BLaER1 treated with 17β-estradiol and CSF1 and Interleukin-3, amounts not matched to agents 10 nM and 100 nM (cell line): ENCODE results near the gene GPR139.

ENCODE experiments used
- H3K27ac ChIP-seq, 11 experiments: shearing (Covaris generic); formaldehyde crosslinking; 2 replicates each; pipeline ENCODE4 v1.8.1; 2022
- H3K27me3 ChIP-seq, 11 experiments: shearing (Covaris generic); formaldehyde crosslinking; 2 replicates each; pipeline ENCODE4 v1.8.1; 2022
- H3K36me3 ChIP-seq, 11 experiments: shearing (Covaris generic); formaldehyde crosslinking; 2 replicates each; pipeline ENCODE4 v1.8.1; 2022
- H3K4me1 ChIP-seq, 10 experiments: shearing (Covaris generic); formaldehyde crosslinking; 2 replicates each; pipeline ENCODE4 v1.8.1; 2022
- H3K4me2 ChIP-seq, 11 experiments: shearing (Covaris generic); formaldehyde crosslinking; 2 replicates each; pipeline ENCODE4 v1.8.1; 2022
- H3K4me3 ChIP-seq, 10 experiments: shearing (Covaris generic); formaldehyde crosslinking; 2 replicates each; pipeline ENCODE4 v1.8.1; 2022
- H3K9ac ChIP-seq, 11 experiments: shearing (Covaris generic); formaldehyde crosslinking; 2 replicates each; pipeline ENCODE4 v1.8.1; 2022
- H3K9me3 ChIP-seq, 11 experiments: shearing (Covaris generic); formaldehyde crosslinking; replicated peaks in 1 of 11; 2 replicates each; pipeline ENCODE4 v1.8.1; 2022
- H4K20me1 ChIP-seq, 11 experiments: shearing (Covaris generic); formaldehyde crosslinking; 2 replicates each; pipeline ENCODE4 v1.8.1; 2022
- Cebpa-rat ChIP-seq, 11 experiments: shearing (Covaris generic); IDR thresholded peaks; 2 replicates each; pipeline ENCODE4 v1.8.1; 2022

The GPR139 gene

DNA sequence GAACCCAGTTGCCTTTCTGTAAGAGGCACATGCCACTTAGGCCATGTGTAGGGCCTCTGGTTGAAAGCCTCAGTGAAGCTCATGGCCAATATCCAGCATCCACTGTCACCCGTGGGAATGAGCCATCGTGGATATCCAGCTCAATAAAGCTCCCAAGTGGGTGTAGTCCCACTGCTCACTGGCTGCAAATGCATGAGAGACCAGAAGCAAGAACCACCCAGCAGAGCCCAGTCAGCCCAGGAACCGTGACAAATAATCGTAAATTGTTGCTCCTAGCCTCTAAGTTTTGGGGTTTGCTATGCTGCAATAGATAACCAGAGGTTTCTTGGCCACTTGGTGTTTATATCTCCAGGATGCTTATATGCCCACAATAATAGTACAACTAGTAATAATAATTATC lies 33.7 kb downstream of the GPR139 start:
- Histone ChIP-seq H3K4me2 (no peak overlapping the region), H3K4me3 (no peak overlapping the region), H3K27me3 (no peaks in the 10 kb centered on the region), H3K9ac (no peak overlapping the region), H4K20me1 (no peaks in the 10 kb centered on the region), H3K9me3 (peaks cover 0 to 10% (median 7%) of the 10 kb centered on the region in 11 experiments; a peak in 6 of 22 replicates), H3K36me3 (no peaks in the 10 kb centered on the region), H3K27ac (no peak overlapping the region), H3K4me1 (no peaks in the 10 kb centered on the region)
- no peak for TF ChIP-seq Cebpa-rat (IDR thresholded peaks at IDR 0.05)

GRCh38 chr16:20029611-20030010 lies 44.1 kb downstream of the GPR139 start:
- no peak for TF ChIP-seq Cebpa-rat (IDR thresholded peaks at IDR 0.05)
- Histone ChIP-seq H3K9me3 (no peaks in the 10 kb centered on the region), H3K4me2 (no peak overlapping the region), H3K27ac (no peak overlapping the region), H4K20me1 (no peaks in the 10 kb centered on the region), H3K9ac (no peak overlapping the region), H3K27me3 (no peaks in the 10 kb centered on the region), H3K4me3 (no peak overlapping the region), H3K36me3 (no peaks in the 10 kb centered on the region), H3K4me1 (no peaks in the 10 kb centered on the region)

DNA sequence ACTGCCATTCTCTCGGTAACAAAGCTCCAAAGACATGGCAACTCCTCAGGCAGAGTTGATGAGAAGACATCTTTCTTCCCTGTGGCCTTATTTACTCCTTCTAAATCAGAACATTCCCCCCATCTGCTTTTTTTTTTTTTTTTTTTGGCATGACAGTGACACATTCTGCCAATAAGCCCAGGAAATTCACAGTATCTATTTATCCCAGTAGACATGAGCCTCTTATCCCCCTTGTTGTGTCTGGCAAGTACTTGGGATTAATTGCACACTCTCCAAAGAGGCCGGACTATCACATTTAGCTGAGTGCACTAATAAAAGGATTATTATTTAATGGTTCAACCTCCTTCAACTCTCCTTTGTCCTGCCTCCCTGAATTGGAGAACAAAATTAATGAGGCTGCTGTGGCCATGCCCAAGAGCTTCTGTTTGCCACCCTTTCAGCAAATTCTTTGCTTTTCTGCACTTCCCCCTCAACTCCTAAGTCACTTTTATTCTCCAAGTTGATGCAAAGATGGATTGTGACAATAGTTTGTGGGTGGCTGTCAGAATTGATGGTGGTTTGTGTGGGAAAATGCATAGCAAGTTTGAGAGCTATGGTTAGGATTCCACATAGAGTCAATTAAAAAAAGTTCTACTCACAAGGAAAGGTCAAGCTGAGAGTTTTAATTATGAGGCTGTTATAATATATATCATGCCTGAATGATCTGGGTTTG lies 47.2 kb downstream of the GPR139 start:
- no peaks in the 10 kb centered on the region for H3K36me3 ChIP-seq
- H3K4me3 ChIP-seq: no peak overlapping the region
- no peaks in the 10 kb centered on the region for H3K27me3 ChIP-seq
- no peaks in the 10 kb centered on the region for H4K20me1 ChIP-seq
- H3K4me2 ChIP-seq: no peak overlapping the region
- no peaks in the 10 kb centered on the region for H3K4me1 ChIP-seq
- H3K9ac ChIP-seq: no peak overlapping the region
- TF ChIP-seq Cebpa-rat (IDR thresholded peaks at IDR 0.05): no peak
- H3K9me3 ChIP-seq: no peaks in the 10 kb centered on the region
- no peak overlapping the region for H3K27ac ChIP-seq

DNA sequence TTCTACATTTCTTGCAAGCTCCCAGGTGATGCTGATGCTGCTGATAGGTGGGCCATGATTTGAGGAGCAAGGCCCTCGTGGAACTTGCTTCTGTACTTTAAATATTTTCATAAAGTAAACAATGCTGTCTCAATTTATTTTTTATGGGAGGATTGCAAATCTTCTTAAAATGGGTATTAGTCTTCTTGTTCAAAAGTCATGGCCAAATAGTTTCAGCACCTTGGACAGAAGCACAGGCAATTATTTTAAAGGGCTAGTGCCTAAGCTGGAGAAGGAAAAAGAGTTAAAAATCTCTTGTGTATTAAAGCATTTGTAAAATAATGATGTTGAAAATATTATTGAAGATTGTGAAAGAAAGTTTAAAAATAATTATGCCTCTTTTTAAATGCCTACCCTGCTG lies 50.5 kb downstream of the GPR139 start:
- no peaks in the 10 kb centered on the region for H3K4me1 ChIP-seq
- no peak overlapping the region for H3K9ac ChIP-seq
- H3K4me2 ChIP-seq: no peak overlapping the region
- H3K27ac ChIP-seq: no peak overlapping the region
- H3K27me3 ChIP-seq: no peaks in the 10 kb centered on the region
- no peaks in the 10 kb centered on the region for H3K9me3 ChIP-seq
- no peak for TF ChIP-seq Cebpa-rat (IDR thresholded peaks at IDR 0.05)
- no peaks in the 10 kb centered on the region for H3K36me3 ChIP-seq
- H4K20me1 ChIP-seq: no peaks in the 10 kb centered on the region; a peak in 1 of 22 replicates
- no peak overlapping the region for H3K4me3 ChIP-seq

- Histone ChIP-seq H3K4me3 (no peak overlapping the region), H3K4me1 (no peaks in the 10 kb centered on the region), H3K36me3 (no peaks in the 10 kb centered on the region), H4K20me1 (no peaks in the 10 kb centered on the region; a peak in 1 of 22 replicates), H3K9me3 (no peaks in the 10 kb centered on the region), H3K4me2 (no peak overlapping the region), H3K27ac (no peak overlapping the region), H3K9ac (no peak overlapping the region), H3K27me3 (no peaks in the 10 kb centered on the region)
- TF ChIP-seq Cebpa-rat (IDR thresholded peaks at IDR 0.05): peak in 1 of 11 experiments; percentile 43; a peak in 1 of 22 replicates
Measured at GRCh38 chr16:20020976-20021375, 52.7 kb downstream of the GPR139 start.

- Histone ChIP-seq H3K9ac (no peak overlapping the region), H3K27ac (no peak overlapping the region), H3K27me3 (no peaks in the 10 kb centered on the region), H3K4me1 (no peaks in the 10 kb centered on the region), H4K20me1 (no peaks in the 10 kb centered on the region; a peak in 1 of 22 replicates), H3K9me3 (no peaks in the 10 kb centered on the region), H3K4me3 (no peak overlapping the region), H3K36me3 (no peaks in the 10 kb centered on the region), H3K4me2 (no peak overlapping the region)
- no peak for TF ChIP-seq Cebpa-rat (IDR thresholded peaks at IDR 0.05)
Measured at GRCh38 chr16:20020083-20020482, 53.6 kb downstream of the GPR139 start.

- H3K27me3 ChIP-seq: no peaks in the 10 kb centered on the region
- no peaks in the 10 kb centered on the region; a peak in 1 of 22 replicates for H4K20me1 ChIP-seq
- no peaks in the 10 kb centered on the region for H3K36me3 ChIP-seq
- H3K27ac ChIP-seq: no peak overlapping the region
- no peaks in the 10 kb centered on the region for H3K4me1 ChIP-seq
- H3K9me3 ChIP-seq: no peaks in the 10 kb centered on the region
- no peak overlapping the region for H3K4me2 ChIP-seq
- H3K4me3 ChIP-seq: no peak overlapping the region
- TF ChIP-seq Cebpa-rat (IDR thresholded peaks at IDR 0.05): no peak
- H3K9ac ChIP-seq: no peak overlapping the region
Measured at GRCh38 chr16:20016234-20016633, 57.5 kb downstream of the GPR139 start.

- no peaks in the 10 kb centered on the region for H3K27me3 ChIP-seq
- no peaks in the 10 kb centered on the region for H3K9me3 ChIP-seq
- H4K20me1 ChIP-seq: no peaks in the 10 kb centered on the region
- H3K4me3 ChIP-seq: no peak overlapping the region
- H3K27ac ChIP-seq: no peak overlapping the region
- H3K4me1 ChIP-seq: no peaks in the 10 kb centered on the region
- no peak overlapping the region for H3K9ac ChIP-seq
- no peaks in the 10 kb centered on the region for H3K36me3 ChIP-seq
- H3K4me2 ChIP-seq: no peak overlapping the region
- no peak for TF ChIP-seq Cebpa-rat (IDR thresholded peaks at IDR 0.05)
Measured at GRCh38 chr16:20004931-20005330, 68.8 kb downstream of the GPR139 start.

- Histone ChIP-seq H4K20me1 (no peaks in the 10 kb centered on the region), H3K9me3 (no peaks in the 10 kb centered on the region), H3K4me2 (no peak overlapping the region), H3K4me1 (no peaks in the 10 kb centered on the region), H3K4me3 (no peak overlapping the region), H3K9ac (no peak overlapping the region), H3K27ac (no peak overlapping the region), H3K27me3 (no peaks in the 10 kb centered on the region), H3K36me3 (no peaks in the 10 kb centered on the region)
- TF ChIP-seq Cebpa-rat (IDR thresholded peaks at IDR 0.05): no peak
Measured at GRCh38 chr16:20002936-20003335, 70.8 kb downstream of the GPR139 start.

DNA sequence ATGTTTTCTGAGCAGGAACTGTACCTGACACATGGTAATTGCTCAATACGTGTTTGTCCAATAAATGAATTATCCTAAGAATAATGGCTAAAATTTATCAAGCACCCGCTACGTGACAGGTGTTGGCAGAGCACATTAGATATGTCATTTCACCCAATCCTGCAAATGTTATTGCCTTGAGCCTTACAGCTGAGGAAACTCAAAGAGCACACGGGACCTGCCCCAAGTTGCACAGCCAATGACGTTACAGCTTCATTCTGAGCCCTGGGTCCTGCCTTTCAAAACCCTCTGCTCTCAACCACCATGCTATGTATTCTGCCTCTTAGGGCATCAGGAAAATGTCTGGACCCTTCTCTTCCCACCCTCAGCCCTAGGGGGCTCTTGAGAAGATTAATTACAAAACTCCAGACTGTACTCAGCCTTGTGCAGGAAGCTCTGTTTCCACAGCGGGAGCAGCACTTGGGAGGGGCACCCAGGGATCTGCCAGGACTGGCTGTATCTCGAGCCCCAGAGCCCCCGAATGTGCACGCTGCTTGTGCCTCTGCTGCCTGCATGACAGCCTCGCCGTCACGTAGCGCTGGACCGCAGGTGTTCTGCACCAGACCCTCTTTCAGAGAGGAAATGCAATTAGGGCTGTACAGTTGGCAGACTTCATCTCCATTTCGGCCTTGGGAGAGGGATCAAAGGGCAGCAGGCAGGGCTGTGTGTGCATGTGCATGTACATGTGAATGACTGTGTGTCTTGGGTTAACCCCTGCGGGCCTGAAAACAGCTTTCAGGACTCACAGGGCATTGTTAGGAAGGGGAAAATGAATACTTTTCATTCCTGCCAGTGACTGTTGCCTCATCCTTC lies 71.6 kb downstream of the GPR139 start:
- Histone ChIP-seq H3K27ac (no peak overlapping the region), H3K9me3 (no peaks in the 10 kb centered on the region), H3K9ac (no peak overlapping the region), H3K27me3 (no peaks in the 10 kb centered on the region), H3K4me3 (no peak overlapping the region), H4K20me1 (no peaks in the 10 kb centered on the region), H3K4me1 (no peaks in the 10 kb centered on the region), H3K36me3 (no peaks in the 10 kb centered on the region), H3K4me2 (no peak overlapping the region)
- no peak for TF ChIP-seq Cebpa-rat (IDR thresholded peaks at IDR 0.05)
